ENCODE results near the gene RAD54L.

RAD54L gene

GRCh38 chr1:46248122-46248920, 758 bp downstream of the RAD54L start:
- Histone ChIP-seq H3K9me3 (ENCODE audit: control insufficient read depth, insufficient read depth, low read length) (no peaks in the 10 kb centered on the region), H3K9ac (ENCODE audit: low read depth, low read length) (peak overlapping the region; percentile 84), H3K36me3 (ENCODE audit: insufficient read depth, low read length) (peaks cover 24% of the 10 kb centered on the region), H3K4me1 (ENCODE audit: insufficient read depth, low read length) (peaks cover 7% of the 10 kb centered on the region)

DNA sequence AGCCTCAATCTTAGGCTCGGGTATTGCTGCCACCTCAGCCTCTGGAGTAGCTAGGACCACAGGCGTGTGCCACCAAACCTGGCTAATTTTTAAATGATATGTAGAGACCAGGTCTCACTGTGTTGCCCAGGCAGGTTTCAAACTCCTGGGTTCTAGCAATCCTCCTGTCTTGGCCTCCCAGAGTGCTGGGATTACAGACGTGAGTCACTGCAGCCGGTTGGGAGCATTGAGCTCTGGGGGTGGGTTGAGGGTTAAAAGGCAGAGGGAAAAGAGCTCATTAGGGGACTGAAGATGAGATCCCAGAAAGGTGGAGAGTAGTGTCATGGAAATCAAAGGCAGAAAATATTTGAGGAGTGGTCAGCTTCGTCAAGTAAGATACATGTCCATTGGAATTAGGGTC, 7.1 kb downstream of the RAD54L start:
- Histone ChIP-seq H3K36me3 (ENCODE audit: insufficient read depth, low read length) (peaks cover 25% of the 10 kb centered on the region), H3K9me3 (ENCODE audit: control insufficient read depth, insufficient read depth, low read length) (no peaks in the 10 kb centered on the region), H3K9ac (ENCODE audit: low read depth, low read length) (no peak overlapping the region)

GRCh38 chr1:46256523-46256922, 9.0 kb downstream of the RAD54L start:
- no peaks in the 10 kb centered on the region for H3K9me3 ChIP-seq (ENCODE audit: control insufficient read depth, insufficient read depth, low read length)
- no peak overlapping the region for H3K9ac ChIP-seq (ENCODE audit: low read depth, low read length)
- peaks cover 26% of the 10 kb centered on the region for H3K36me3 ChIP-seq (ENCODE audit: insufficient read depth, low read length)
- no peaks in the 10 kb centered on the region; the same call in 1 of the 2 replicates for H3K4me1 ChIP-seq (ENCODE audit: insufficient read depth, low read length)

More for the DNA sequence above, 7.1 kb downstream of the RAD54L start:
- H3K4me1 ChIP-seq (ENCODE audit: insufficient read depth, low read length), result no peaks in the 10 kb centered on the region; the same call in 1 of the 2 replicates

- no peak overlapping the region for H3K9ac ChIP-seq (ENCODE audit: low read depth, low read length)
- peaks cover 48% of the 10 kb centered on the region for H3K36me3 ChIP-seq (ENCODE audit: insufficient read depth, low read length)
- no peaks in the 10 kb centered on the region for H3K4me1 ChIP-seq (ENCODE audit: insufficient read depth, low read length)
- H3K9me3 ChIP-seq (ENCODE audit: control insufficient read depth, insufficient read depth, low read length), result no peaks in the 10 kb centered on the region
Measured at GRCh38 chr1:46262508-46262907, 14.9 kb downstream of the RAD54L start.

DNA sequence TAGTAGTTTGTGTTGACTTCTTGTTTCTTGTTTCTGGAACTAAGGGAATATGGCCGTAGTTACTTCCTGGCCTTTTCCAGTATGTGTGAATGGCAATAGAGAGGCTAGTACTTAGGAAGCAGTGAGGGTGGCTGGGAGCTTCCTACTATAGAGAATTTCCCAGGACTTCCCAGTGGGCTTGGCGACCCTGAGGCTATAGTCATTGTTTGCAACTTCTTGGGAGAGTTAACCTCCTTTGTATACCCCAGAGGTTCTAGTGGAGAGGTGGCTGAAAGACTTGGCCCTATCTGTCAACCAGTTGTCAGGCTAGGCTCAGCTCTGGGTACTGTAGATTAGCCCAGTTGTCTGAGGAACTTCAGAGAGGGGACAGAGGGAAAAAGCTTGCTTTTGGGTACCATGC, 15.6 kb downstream of the RAD54L start:
- Histone ChIP-seq H3K36me3 (ENCODE audit: insufficient read depth, low read length) (peaks cover 53% of the 10 kb centered on the region), H3K9ac (ENCODE audit: low read depth, low read length) (no peak overlapping the region), H3K9me3 (ENCODE audit: control insufficient read depth, insufficient read depth, low read length) (no peaks in the 10 kb centered on the region), H3K4me1 (ENCODE audit: insufficient read depth, low read length) (no peaks in the 10 kb centered on the region)

DNA sequence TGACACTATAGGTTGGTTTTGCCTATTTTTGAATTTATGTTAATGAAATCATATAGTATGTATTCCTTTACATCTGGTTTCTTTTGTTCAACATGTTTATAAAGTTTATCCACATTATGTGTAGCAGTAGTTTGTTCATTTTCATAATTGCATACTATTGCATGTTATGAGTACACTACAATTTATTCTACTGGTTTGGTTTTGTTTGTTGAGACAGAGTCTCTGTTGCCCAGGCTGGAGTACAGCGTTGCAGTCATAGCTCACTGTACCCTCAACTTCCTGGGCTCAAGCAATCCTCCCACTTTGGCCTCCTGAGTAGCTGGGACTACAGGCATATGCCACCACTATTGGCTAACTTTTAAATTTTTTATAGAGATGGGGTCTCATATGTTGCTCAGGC, 21.0 kb downstream of the RAD54L start:
- Histone ChIP-seq H3K4me1 (ENCODE audit: insufficient read depth, low read length) (no peaks in the 10 kb centered on the region), H3K9me3 (ENCODE audit: control insufficient read depth, insufficient read depth, low read length) (no peaks in the 10 kb centered on the region), H3K9ac (ENCODE audit: low read depth, low read length) (no peak overlapping the region), H3K36me3 (ENCODE audit: insufficient read depth, low read length) (peaks cover 64% of the 10 kb centered on the region)

GRCh38 chr1:46274225-46275029, 26.9 kb downstream of the RAD54L start:
- peaks cover 52% of the 10 kb centered on the region for H3K36me3 ChIP-seq (ENCODE audit: insufficient read depth, low read length)
- H3K9me3 ChIP-seq (ENCODE audit: control insufficient read depth, insufficient read depth, low read length), result no peaks in the 10 kb centered on the region
- no peak overlapping the region for H3K9ac ChIP-seq (ENCODE audit: low read depth, low read length)
- H3K4me1 ChIP-seq (ENCODE audit: insufficient read depth, low read length), result no peaks in the 10 kb centered on the region

- Histone ChIP-seq H3K9me3 (ENCODE audit: control insufficient read depth, insufficient read depth, low read length) (no peaks in the 10 kb centered on the region), H3K9ac (ENCODE audit: low read depth, low read length) (no peak overlapping the region), H3K36me3 (ENCODE audit: insufficient read depth, low read length) (peaks cover 52% of the 10 kb centered on the region), H3K4me1 (ENCODE audit: insufficient read depth, low read length) (no peaks in the 10 kb centered on the region)
Measured at GRCh38 chr1:46275030-46275337, 27.4 kb downstream of the RAD54L start.

DNA sequence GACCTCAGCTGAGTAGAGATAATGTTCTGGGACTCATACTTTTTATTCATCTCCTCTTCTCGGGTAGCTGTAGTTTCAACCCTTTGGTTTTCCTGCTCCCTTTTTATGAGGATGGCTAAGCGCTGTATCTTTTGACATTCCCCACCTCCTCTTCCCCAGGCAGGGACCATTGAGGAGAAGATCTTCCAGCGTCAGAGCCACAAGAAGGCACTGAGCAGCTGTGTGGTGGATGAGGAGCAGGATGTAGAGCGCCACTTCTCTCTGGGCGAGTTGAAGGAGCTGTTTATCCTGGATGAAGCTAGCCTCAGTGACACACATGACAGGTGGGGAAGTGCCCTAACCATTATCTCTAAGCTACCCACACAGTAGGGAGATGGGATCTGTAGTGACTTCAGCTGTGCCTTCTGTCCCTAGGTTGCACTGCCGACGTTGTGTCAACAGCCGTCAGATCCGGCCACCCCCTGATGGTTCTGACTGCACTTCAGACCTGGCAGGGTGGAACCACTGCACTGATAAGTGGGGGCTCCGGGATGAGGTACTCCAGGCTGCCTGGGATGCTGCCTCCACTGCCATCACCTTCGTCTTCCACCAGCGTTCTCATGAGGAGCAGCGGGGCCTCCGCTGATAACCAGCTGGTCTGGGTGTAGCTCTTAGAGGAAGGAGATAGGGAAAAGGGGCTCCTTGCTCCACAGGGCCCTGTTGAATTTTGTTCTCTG, 30.3 kb downstream of the RAD54L start:
- H3K9ac ChIP-seq (ENCODE audit: low read depth, low read length), result no peak overlapping the region
- H3K36me3 ChIP-seq (ENCODE audit: insufficient read depth, low read length), result peaks cover 48% of the 10 kb centered on the region
- H3K4me1 ChIP-seq (ENCODE audit: insufficient read depth, low read length), result no peaks in the 10 kb centered on the region

DNA sequence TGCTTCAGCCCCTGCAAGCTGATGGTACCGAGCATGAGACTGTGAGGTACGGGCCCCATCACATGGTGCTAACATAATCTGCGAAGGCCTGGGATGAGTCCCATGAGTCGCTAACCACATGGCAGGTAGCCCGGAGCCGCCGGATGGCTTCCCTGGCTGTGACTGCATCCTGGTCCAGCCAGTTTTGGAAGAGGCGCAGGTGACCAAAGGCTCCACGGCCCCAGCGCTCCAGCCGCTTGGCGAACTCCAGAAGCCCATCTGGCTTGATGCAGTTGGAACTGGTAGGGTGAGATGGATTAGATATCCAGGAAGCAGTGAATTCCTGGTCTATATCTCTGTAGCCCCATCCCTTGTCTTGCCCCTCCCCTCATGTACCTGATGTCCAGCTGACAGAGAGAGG, 31.2 kb downstream of the RAD54L start:
- no peaks in the 10 kb centered on the region for H3K9me3 ChIP-seq (ENCODE audit: control insufficient read depth, insufficient read depth, low read length)
- H3K9ac ChIP-seq (ENCODE audit: low read depth, low read length), result no peak overlapping the region
- peaks cover 49% of the 10 kb centered on the region for H3K36me3 ChIP-seq (ENCODE audit: insufficient read depth, low read length)
- H3K4me1 ChIP-seq (ENCODE audit: insufficient read depth, low read length), result no peaks in the 10 kb centered on the region

More for the DNA sequence above, 30.3 kb downstream of the RAD54L start:
- no peaks in the 10 kb centered on the region for H3K9me3 ChIP-seq (ENCODE audit: control insufficient read depth, insufficient read depth, low read length)

DNA sequence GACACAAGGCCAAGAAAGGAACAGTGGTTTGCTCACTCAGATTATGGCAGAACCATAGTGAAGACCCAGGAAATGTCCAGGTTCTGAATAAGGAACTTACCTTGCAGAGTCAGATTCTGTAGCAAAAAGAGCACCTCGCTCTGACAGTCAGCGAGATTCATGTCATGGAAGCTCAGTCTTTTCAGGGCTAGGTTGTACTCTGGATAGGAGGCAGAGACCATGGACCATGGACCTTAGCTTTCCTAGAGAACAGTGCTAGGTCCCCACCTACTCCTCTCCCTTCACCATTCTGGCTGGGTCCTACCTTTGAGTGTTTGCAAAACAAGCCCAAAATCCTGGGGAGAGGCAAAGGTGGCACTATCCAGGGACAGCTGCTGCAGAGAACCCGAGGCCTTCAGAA, 32.5 kb downstream of the RAD54L start:
- H3K9ac ChIP-seq (ENCODE audit: low read depth, low read length), result no peak overlapping the region
- peaks cover 5% of the 10 kb centered on the region; the same call in 1 of the 2 replicates for H3K4me1 ChIP-seq (ENCODE audit: insufficient read depth, low read length)
- H3K9me3 ChIP-seq (ENCODE audit: control insufficient read depth, insufficient read depth, low read length), result no peaks in the 10 kb centered on the region
- peaks cover 42% of the 10 kb centered on the region for H3K36me3 ChIP-seq (ENCODE audit: insufficient read depth, low read length)

- H3K9ac ChIP-seq (ENCODE audit: low read depth, low read length), result no peak overlapping the region
- peaks cover 6% of the 10 kb centered on the region; the same call in 1 of the 2 replicates for H3K4me1 ChIP-seq (ENCODE audit: insufficient read depth, low read length)
- peaks cover 42% of the 10 kb centered on the region for H3K36me3 ChIP-seq (ENCODE audit: insufficient read depth, low read length)
- H3K9me3 ChIP-seq (ENCODE audit: control insufficient read depth, insufficient read depth, low read length), result no peaks in the 10 kb centered on the region
Measured at GRCh38 chr1:46281021-46281420, 33.5 kb downstream of the RAD54L start.

- peaks cover 10% of the 10 kb centered on the region; the same call in 1 of the 2 replicates for H3K4me1 ChIP-seq (ENCODE audit: insufficient read depth, low read length)
- no peaks in the 10 kb centered on the region for H3K9me3 ChIP-seq (ENCODE audit: control insufficient read depth, insufficient read depth, low read length)
- peaks cover 33% of the 10 kb centered on the region for H3K36me3 ChIP-seq (ENCODE audit: insufficient read depth, low read length)
- no peak overlapping the region for H3K9ac ChIP-seq (ENCODE audit: low read depth, low read length)
Measured at GRCh38 chr1:46284058-46284457, 36.5 kb downstream of the RAD54L start.
